ENCODE measurements around the gene CFAP43. TPM values are rescaled to one million over a fixed set of nuclear protein-coding genes. Genes with fewer than 3 reads are reported as not detected.

Gene CFAP43
- total RNA-seq, 1 experiment from 2014 or later = 0.44 TPM

- TF ChIP-seq CTCF (conservative IDR thresholded peaks at IDR 0.05; ENCODE audit: low read depth, low read length) = no peak
- TF ChIP-seq EZH2 (IDR thresholded peaks at IDR 0.05; ENCODE audit: low read length, unreplicated experiment) = no peak
- no peak for TF ChIP-seq EZH2phosphoT487 (IDR thresholded peaks at IDR 0.05; ENCODE audit: borderline replicate concordance, low read length)
- POLR2A ChIA-PET (ENCODE audit: unreplicated experiment) = interaction anchor here (0.5 kb wide), 1 partner anchor 9 kb away, joined by 7 read pairs; no protein-coding TSS in a partner anchor
- Histone ChIP-seq H3K4me2 (ENCODE audit: low read length) (peak overlapping the region; percentile 59), H3K27me3 (ENCODE audit: low read length) (no peaks in the 10 kb centered on the region), H3K36me3 (ENCODE audit: low read depth, low read length) (peaks cover 35% of the 10 kb centered on the region), H3F3A (ENCODE audit: low read length, unreplicated experiment) (peaks cover 5% of the 10 kb centered on the region), H3K4me1 (ENCODE audit: insufficient read depth, low read length) (peaks cover 33% of the 10 kb centered on the region), H3K4me3 (ENCODE audit: low read length) (no peak overlapping the region), H3K79me2 (ENCODE audit: low read length) (peaks cover 96% of the 10 kb centered on the region), H3K9me3 (ENCODE audit: low read length) (no peaks in the 10 kb centered on the region), H2AFZ (ENCODE audit: low read length) (no peak overlapping the region), H3K9ac (ENCODE audit: low read length) (no peak overlapping the region), H3K27ac (ENCODE audit: low read length) (peak overlapping the region; percentile 42), H3K9me2 (replicated peaks; ENCODE audit: low read length) (no peaks in the 10 kb centered on the region), H4K20me1 (ENCODE audit: low read length) (0 out of 2 replicates have a peak, but pooled peaks cover 4% of the 10 kb centered on the region)
- no TSS peak for BruUV-seq (replicated peaks)
- DNase-seq (peak; percentile 42), ATAC-seq (peak; percentile 87)
- intact Hi-C loops (cut with micrococcal nuclease) = no loop called here
- CTCF ChIA-PET = no interaction called here
Measured at GRCh38 chr10:104260775-104261115, 28.6 kb upstream of the CFAP43 start.

DNA sequence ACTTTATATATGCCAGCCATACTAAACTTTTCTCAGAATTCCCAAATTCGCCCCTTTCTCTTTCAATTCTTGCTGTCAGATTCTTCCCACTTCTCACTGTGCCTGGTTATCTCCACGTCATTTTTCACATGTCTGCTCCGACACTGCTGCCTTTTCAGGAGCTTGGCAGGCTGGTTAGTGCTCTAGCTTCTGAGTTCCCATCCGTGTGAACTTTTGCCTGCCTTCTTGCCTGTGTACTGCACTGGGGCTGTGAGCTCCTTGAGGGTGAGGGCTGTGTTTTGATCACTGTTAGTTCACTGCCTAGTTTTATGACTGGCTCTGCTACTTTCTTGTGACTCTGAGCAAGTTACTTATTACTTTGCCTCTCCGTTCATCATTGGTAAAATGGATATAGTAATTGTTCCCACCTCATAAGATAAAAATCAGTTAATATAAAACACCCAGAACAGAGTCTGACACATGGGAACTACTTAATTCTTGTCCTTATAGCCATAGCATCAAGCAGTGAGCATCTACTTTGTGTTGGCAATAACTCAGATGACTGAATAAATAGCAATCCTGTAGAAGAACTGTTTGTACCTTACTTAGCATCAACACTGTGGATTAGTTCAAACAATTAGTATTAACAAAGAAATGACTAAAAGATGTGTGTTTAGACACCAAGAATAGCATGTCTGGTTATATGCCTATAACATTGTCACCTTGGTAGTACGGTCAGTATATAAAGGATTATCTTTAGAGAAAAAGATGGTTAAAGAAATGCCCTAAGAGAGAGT, 28.0 kb upstream of the CFAP43 start:
- H3K9me2 ChIP-seq (replicated peaks; ENCODE audit: low read length) = no peaks in the 10 kb centered on the region
- DNase-seq (no peak), ATAC-seq (peak; percentile 8)
- BruUV-seq (replicated peaks) = no TSS peak
- POLR2A ChIA-PET (ENCODE audit: unreplicated experiment) = interaction anchor here (0.7 kb wide), 1 partner anchor 913 kb away, joined by 5 read pairs; no protein-coding TSS in a partner anchor
- intact Hi-C loops (cut with micrococcal nuclease) = no loop called here
- CTCF ChIA-PET = no interaction called here
- H3K79me2 ChIP-seq (ENCODE audit: low read length) = peaks cover 96% of the 10 kb centered on the region
- H3K4me3 ChIP-seq (ENCODE audit: low read length) = no peak overlapping the region
- no peaks in the 10 kb centered on the region for H3K27me3 ChIP-seq (ENCODE audit: low read length)
- 0 out of 2 replicates have a peak, but pooled peaks cover 4% of the 10 kb centered on the region for H4K20me1 ChIP-seq (ENCODE audit: low read length)
- peaks cover 33% of the 10 kb centered on the region for H3K4me1 ChIP-seq (ENCODE audit: insufficient read depth, low read length)
- no peaks in the 10 kb centered on the region for H3K9me3 ChIP-seq (ENCODE audit: low read length)
- H3K36me3 ChIP-seq (ENCODE audit: low read depth, low read length) = peaks cover 29% of the 10 kb centered on the region
- TF ChIP-seq EZH2phosphoT487 (IDR thresholded peaks at IDR 0.05; ENCODE audit: borderline replicate concordance, low read length) = no peak
- TF ChIP-seq EZH2 (IDR thresholded peaks at IDR 0.05; ENCODE audit: low read length, unreplicated experiment) = no peak
- TF ChIP-seq CTCF (conservative IDR thresholded peaks at IDR 0.05; ENCODE audit: low read depth, low read length) = no peak
- peaks cover 5% of the 10 kb centered on the region for H3F3A ChIP-seq (ENCODE audit: low read length, unreplicated experiment)
- H3K9ac ChIP-seq (ENCODE audit: low read length) = no peak overlapping the region
- H3K27ac ChIP-seq (ENCODE audit: low read length) = peak overlapping the region; percentile 42
- no peak overlapping the region for H2AFZ ChIP-seq (ENCODE audit: low read length)
- H3K4me2 ChIP-seq (ENCODE audit: low read length) = peak overlapping the region; percentile 59

DNA sequence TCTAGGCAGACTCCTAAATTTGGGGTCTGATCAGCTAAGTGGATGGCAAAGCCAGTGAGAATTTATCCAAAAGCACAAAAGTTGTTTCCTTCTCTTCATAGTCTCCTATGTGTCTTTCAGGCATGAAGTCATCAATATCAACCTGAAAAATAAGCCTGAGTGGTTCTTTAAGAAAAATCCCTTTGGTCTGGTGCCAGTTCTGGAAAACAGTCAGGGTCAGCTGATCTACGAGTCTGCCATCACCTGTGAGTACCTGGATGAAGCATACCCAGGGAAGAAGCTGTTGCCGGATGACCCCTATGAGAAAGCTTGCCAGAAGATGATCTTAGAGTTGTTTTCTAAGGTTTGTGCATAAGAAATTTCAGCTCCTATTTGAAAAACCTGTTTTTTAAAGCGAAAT, 27.3 kb upstream of the CFAP43 start:
- Histone ChIP-seq H2AFZ (ENCODE audit: low read length) (no peak overlapping the region), H3K27me3 (ENCODE audit: low read length) (no peaks in the 10 kb centered on the region), H3F3A (ENCODE audit: low read length, unreplicated experiment) (peaks cover 5% of the 10 kb centered on the region), H3K9ac (ENCODE audit: low read length) (no peak overlapping the region), H3K4me2 (ENCODE audit: low read length) (no peak overlapping the region), H3K36me3 (ENCODE audit: low read depth, low read length) (peaks cover 27% of the 10 kb centered on the region), H3K27ac (ENCODE audit: low read length) (no peak overlapping the region), H3K4me1 (ENCODE audit: insufficient read depth, low read length) (peaks cover 34% of the 10 kb centered on the region), H3K9me3 (ENCODE audit: low read length) (no peaks in the 10 kb centered on the region), H3K79me2 (ENCODE audit: low read length) (peaks cover 96% of the 10 kb centered on the region), H4K20me1 (ENCODE audit: low read length) (0 out of 2 replicates have a peak, but pooled peaks cover 4% of the 10 kb centered on the region), H3K9me2 (replicated peaks; ENCODE audit: low read length) (no peaks in the 10 kb centered on the region), H3K4me3 (ENCODE audit: low read length) (no peak overlapping the region)
- no peak for DNase-seq
- ATAC-seq = no peak
- no TSS peak for BruUV-seq (replicated peaks)
- ChIA-PET CTCF (no interaction called here), POLR2A (ENCODE audit: unreplicated experiment) (interaction anchor here (0.7 kb wide), 1 partner anchor 914 kb away, joined by 5 read pairs; no protein-coding TSS in a partner anchor)
- TF ChIP-seq EZH2 (IDR thresholded peaks at IDR 0.05; ENCODE audit: low read length, unreplicated experiment) (no peak), CTCF (conservative IDR thresholded peaks at IDR 0.05; ENCODE audit: low read depth, low read length) (no peak), EZH2phosphoT487 (IDR thresholded peaks at IDR 0.05; ENCODE audit: borderline replicate concordance, low read length) (no peak)
- intact Hi-C loops (cut with micrococcal nuclease) = no loop called here

Data from PC-3 (cell line).